ENCODE results near the gene ARID3A.

ARID3A gene

DNA sequence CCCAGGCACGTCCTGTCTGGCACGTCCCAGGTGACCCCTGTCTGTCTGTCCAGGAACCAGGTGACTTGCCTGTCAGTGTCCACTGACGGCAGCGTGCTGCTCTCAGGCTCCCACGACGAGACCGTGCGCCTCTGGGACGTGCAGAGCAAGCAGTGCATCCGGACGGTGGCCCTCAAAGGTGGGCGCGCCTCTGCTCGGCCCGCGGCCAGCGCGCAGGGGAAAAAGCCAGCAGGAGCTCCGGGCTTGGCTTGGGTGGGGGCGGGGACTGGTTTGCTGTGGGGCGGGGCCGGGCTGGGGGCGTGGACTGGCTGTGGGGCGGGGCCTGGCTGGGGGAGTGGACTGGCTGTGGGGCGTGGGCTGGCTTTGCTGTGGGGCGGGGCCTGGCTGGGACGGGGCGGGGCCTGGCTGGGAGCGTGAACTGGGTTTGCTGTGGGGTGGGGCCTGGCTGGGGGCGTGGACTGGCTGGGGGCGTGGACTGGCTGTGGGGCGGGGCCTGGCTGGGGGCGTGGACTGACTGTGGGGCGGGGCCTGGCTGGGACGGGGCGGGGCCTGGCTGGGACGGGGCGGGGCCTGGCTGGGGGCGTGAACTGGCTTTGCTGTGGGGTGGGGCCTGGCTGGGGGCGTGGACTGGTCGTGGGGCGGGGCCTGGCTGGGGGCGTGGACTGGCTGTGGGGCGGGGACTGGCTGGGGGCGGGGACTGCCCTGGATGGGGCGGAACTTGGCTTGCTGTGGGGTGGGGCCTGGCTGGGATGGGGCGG lies 65.5 kb downstream of the ARID3A start:
- DNase-seq: no peak

DNA sequence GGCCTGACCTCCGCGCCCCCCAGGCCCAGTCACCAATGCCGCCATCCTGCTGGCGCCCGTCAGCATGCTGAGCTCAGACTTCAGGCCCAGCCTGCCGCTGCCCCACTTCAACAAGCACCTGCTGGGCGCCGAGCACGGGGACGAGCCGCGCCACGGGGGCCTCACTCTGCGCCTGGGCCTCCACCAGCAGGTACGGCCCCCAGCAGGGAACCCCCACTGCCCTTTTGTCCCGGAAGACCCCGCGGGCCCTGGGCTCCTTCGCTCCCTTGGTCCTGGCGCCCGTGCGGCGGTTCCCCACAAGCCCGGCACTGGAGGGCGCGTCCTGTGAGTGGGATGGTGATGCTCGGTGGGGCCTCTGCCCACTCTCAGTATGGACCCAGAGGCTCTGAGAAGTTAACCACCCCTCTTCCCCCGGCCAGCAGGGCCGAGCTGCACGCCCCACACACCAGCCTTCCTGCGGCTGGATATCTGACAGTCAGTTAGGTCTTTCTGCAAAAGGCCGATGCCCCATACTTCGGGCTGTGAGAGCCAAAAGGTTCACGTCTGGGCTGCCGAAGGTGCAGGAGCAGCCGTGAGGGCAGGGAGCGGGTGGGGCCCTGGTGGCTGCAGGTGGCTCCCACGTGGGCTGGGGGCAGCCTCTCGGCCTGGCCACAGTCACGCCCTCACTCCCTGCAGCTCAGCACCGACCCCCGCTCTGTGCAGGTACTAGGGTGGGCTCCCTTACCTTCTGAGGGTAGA lies 66.3 kb downstream of the ARID3A start:
- no peak for DNase-seq

DNA sequence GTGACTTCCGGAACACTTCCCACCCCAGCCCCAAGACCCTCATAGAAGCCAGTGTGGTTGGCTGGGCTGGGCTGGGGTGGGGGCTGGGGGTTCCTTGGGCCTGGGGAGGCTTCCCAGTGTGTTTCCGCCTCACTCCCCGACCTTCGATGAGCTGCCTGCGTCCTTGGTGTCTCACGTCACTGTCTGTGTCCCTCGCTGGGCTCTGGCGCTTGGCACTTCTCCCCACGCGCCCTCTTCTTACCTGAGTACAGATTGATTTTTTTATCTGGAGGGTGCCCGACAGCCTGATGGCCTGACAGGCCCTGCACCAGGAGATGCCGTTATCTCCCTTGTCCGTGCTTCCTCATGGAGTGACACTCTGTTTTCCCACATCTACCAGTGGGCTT lies 66.8 kb downstream of the ARID3A start:
- no peak for DNase-seq

DNA sequence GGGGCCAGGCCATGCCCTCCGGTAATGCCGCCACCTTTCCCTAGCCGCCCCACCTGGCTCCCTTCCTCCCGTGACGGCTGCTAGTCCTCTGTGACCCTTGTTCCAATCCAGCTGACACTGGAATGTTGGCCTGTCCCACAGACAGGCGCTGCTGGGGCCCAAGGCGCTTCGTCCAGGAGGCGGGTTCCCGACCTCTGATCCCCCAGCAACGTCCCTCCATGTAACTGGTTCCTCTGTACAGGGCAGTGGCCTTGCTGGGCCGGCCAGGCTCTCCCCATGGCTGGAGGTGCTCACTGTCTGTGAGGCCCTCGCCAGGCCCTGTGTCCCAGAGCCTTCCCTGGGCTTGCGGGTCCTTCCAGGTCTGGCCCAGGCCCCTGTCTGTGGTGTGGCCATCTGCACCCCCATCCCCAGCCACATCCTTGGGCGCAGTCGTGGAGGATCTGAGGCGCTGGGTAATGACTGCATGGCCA lies 67.6 kb downstream of the ARID3A start:
- no peak for DNase-seq

DNA sequence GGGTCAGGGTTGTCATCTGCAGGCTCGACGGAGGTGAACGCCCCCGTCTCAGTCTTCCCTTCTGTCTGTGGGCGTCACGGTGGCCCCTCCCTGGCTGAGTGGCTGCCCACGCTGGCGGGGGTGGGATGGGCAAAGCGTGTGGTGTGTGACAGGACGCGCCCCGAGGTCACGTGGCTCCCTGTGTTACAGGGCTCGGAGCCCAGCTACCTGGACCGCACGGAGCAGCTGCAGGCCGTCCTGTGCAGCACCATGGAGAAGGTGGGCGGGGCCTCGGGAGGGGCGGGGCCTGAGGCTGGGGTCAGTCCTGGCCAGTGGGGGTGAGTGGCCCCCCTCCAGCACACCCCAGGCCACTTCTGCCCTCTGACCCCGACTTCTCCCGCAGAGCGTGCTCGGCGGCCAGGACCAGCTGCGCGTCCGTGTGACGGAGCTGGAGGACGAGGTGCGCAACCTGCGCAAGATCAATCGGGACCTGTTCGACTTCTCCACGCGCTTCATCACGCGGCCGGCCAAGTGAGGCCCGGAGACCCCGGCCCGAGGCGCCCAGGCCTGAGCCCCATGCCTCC lies 68.1 kb downstream of the ARID3A start:
- DNase-seq: no peak

DNA sequence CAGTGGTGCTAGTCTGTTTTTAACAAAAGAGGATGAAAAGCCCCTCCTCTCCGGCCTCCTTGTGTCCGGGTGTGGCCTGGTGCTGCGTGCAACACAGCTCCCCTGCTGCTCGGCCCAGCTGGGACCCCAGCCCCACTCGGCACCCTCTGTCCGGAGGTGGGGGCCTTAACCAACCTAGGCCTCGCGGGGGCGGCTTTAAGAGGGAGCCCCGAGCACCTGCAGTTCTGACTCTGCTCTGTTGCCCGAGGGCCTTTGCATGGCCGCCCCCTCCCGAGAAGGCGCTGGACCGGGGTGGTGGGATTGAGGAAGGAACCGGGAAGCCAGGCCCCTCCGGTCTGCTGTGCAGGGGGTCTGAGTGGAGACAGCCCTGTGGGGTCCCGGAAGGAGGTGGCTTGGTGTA lies 68.7 kb downstream of the ARID3A start:
- DNase-seq: no peak

DNA sequence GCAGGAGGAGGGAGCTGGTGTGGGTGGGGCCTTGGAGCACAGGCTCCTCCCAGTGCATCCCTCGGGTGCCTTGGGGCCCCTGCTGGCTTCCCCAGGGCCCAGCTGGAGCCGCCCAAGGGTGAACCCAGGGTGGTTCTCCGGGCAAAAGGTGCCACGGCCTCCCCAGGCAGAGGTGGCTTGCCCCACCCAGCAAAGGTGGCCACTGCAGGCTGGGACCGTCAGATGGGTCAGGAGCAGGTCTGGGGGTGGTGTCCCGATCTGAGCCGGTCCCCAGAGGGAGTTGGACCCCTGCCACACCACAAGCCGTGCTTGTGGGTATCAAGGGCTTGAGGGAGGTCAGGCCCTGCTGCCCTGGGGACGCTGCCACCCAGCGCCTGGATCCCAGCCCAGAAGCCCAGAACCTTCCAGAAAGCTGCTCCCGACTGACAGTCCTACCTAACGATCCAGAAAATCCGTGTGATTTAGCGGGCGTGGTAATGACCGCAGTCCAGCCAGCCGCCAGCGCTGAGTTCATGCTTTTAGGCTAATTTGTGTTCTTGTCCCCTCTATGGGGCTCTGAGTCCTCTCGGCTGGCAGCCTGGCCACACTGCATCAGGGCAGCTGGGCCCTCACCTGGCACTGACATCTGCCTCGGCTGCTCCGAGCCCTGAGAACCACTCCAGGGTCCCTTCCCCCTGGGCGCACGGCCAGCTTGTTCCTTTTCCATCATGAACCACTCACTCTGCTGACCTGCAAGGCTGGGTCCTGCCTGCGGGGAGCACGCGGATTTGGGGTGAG lies 69.4 kb downstream of the ARID3A start:
- DNase-seq: peak; percentile 88

DNA sequence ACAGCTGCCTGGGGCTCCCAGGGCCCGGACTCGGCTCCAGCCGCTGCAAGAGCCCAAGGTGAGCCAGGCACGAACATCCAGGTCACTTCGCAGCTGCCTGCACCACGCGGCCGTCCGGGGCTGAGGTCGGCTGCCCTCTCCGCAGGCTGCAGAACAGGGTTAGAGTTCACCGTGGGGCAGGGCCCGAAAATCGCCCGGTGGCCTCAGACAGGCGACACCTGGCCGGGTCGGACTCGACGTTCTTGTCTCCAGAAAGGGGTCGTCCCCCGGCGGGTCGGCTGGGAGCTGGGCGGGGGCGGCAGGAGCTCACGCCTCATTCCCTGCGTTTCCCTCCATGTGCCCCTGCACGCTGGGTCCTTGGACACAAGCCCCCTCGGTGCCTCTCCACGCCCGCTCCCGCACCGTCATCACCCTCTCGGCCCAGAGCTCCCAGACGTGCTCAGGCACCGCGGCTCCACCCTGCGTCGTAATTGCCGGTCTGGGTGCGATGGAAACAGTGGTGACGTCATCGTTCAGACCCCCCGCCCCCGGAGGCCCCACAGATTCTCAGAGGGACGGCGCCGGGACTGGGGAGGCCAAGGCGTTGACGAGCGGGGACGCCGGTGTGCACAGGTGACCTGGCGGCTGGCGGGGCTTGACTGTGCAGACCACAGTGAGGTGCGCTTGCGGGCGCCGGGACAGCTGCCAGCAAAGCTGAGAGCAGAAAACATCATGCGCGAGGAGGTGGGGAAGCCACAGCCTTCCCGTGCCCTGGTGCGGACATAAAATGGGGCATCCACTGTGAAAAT lies 70.4 kb downstream of the ARID3A start:
- DNase-seq: peak; percentile 48

DNA sequence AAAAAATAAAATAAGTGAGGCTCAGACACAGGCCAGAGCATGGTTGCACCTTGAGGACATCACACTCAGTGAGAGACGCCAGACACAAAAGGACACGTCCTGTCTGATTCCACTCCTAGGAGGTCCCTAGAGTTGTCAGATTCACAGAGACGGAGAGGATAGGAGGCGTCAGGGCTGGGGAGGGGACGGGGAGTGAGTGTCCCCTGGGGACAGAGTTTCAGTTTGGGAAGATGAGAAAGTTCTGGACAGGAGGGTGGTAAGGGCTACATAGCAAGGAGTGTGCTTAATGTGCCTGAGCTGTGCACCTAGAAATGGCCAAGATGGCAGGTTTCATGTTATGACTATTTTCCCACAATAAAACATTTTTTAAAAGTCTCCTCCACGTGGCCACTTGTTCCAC lies 72.2 kb downstream of the ARID3A start:
- DNase-seq: no peak

DNA sequence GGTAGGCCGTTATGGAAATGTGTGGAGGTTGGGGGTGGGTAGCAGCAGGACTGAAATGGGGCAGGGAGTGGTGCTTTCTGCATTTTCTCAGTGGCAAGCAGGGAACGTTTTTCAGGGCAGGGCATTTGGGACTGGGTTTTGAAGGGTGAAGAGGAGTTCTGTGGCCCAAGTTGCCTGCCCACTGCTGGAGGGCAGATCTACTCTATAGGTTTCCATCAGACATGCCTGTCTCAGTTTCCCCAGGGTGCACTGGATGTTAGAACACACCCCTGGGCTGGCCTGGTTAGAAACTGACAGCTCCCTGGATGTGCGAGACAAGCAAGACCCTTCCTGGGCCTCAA lies 73.5 kb downstream of the ARID3A start:
- DNase-seq: no peak

DNA sequence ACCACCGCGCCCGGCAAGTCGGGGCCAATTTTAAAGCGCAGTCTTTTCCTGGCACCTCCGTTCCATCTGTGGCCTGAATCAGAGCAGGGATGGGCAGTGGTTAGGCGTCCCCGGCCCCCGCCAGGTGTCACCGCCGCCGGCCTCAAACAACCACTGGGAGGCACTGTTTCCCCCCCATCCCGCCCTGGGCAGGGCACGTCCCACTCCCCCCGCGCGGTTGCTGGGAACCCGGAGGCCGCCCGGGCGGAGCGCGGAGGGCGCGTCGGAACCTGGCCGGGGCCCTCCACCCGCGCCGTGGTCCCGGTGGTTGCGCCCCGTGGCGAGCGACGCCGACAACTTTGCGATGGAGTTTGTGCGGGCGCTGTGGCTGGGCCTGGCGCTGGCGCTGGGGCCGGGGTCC lies 74.3 kb downstream of the ARID3A start, which contains the start of gene GRIN3B:
Gene GRIN3B (plus strand): TSS at position 325 of the 400 bp plus-strand sequence. CDS start 19 bp downstream, at position 344.
- no peak for DNase-seq

DNA sequence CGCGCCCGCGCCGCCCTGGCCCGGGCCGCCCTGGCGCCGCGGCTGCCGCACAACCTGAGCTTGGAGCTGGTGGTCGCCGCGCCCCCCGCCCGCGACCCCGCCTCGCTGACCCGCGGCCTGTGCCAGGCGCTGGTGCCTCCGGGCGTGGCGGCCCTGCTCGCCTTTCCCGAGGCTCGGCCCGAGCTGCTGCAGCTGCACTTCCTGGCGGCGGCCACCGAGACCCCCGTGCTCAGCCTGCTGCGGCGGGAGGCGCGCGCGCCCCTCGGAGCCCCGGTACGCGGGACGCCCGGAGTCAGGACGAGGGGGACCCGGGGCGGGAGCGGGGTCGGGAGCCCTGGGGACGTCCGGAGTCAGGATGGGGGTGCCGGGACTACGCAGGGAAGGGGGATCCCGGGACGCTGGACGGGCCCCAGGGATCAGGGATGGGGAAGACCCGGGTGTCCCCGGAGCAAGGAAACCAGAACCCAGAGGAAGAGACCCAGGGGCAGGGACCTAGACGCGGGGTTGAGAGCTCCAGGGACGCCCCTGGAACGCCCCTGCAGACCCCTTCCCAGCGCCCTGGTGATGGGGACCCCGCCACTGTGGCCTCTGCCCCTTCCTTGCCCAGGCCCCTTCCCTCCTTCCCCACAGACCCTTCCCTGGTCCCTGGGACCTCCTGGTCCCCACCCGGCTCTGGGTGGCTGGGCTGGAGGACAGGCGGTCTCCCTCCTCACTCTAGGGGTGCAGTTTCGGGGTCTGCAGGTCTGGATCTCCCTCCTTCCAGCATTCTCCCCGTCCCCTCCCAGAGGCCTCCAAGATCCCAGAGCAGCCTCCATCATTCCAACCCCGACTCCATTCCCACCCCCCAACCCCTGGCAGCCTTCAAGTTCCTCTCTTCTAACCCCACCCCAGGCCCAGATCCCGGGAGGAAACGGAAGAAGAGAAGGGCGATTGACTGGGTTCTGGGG lies 75.0 kb downstream of the ARID3A start:
- DNase-seq: no peak

DNA sequence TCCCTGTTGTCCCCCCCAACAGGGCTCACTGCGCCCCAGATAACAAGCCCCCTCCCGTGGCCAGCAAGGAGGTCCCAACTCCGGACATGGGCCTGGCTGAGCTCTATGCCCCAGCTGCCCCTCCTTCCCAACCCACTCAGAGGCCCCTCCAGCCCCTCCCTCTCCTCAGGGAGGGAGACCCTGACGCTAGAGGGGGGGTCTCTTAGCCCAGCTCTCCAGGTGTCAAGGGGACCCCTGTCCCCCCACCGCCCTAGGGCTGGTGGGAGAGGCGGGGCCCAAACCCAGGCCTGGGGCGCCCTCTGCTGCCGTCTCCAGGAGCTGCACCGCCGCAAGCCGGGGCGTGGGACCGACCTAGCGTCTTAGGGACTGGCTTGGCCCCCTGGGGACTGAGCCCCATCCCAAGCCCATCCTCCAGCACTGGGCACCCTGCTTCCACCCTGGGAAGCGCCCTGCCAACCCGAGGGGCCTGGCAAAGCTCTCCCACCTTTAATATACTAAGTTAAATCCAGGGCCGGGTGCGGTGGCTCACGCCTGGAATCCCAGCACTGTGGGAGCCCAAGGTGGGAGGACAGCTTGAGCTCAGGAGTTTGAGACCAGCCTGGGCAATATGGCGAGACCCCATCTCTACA lies 75.8 kb downstream of the ARID3A start:
- DNase-seq: peak; percentile 22

DNA sequence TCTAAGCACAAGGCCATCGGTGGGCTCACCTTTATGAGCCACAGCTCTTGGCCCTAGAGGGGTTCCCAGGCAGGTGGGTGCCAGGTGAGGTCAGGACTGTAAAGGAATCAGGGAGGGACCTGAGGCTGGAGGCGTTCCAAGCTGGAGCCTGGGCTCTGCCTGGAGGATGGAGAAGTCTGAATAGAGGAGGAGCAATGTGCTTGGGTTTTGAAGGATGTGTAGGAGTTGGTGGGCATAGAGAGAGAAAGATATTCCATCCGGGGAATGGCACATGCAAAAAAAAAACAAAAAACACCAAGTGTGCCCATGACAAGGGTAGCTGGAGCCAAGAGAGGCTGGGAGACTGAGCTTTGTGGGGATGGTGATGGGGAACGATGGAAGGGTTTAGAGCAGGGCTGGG lies 76.8 kb downstream of the ARID3A start:
- DNase-seq: no peak

DNA sequence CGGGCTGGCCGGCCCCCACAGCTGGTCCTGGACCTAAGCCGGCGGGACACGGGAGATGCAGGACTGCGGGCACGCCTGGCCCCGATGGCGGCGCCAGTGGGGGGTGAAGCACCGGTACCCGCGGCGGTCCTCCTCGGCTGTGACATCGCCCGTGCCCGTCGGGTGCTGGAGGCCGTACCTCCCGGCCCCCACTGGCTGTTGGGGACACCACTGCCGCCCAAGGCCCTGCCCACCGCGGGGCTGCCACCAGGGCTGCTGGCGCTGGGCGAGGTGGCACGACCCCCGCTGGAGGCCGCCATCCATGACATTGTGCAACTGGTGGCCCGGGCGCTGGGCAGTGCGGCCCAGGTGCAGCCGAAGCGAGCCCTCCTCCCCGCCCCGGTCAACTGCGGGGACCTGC lies 77.4 kb downstream of the ARID3A start:
- DNase-seq: no peak

DNA sequence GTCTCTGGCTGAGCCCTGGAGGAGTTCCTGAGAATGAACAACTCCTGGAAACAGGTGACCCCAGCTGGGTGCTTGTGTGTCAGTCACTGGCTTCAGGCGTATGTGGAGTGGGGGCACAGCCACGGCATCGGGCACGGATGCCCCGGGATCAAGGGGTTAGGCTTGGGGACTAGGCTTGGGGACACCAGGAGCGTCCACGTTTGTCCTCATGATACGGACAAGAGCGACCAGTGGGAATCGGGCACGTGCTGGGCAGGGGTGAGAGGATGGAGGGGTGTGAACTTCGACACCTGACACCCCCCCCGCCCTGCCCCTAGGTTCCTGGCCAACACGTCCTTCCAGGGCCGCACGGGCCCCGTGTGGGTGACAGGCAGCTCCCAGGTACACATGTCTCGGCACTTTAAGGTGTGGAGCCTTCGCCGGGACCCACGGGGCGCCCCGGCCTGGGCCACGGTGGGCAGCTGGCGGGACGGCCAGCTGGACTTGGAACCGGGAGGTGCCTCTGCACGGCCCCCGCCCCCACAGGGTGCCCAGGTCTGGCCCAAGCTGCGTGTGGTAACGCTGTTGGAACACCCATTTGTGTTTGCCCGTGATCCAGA lies 78.5 kb downstream of the ARID3A start:
- no peak for DNase-seq

DNA sequence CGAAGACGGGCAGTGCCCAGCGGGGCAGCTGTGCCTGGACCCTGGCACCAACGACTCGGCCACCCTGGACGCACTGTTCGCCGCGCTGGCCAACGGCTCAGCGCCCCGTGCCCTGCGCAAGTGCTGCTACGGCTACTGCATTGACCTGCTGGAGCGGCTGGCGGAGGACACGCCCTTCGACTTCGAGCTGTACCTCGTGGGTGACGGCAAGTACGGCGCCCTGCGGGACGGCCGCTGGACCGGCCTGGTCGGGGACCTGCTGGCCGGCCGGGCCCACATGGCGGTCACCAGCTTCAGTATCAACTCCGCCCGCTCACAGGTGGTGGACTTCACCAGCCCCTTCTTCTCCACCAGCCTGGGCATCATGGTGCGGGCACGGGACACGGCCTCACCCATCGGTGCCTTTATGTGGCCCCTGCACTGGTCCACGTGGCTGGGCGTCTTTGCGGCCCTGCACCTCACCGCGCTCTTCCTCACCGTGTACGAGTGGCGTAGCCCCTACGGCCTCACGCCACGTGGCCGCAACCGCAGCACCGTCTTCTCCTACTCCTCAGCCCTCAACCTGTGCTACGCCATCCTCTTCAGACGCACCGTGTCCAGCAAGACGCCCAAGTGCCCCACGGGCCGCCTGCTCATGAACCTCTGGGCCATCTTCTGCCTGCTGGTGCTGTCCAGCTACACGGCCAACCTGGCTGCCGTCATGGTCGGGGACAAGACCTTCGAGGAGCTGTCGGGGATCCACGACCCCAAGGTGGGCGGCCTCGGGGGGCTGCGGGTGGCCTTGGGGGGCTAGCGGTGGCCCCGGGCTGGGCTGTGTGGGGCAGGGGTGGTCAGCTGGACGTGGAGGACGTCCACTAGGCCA lies 79.2 kb downstream of the ARID3A start:
- DNase-seq: no peak

DNA sequence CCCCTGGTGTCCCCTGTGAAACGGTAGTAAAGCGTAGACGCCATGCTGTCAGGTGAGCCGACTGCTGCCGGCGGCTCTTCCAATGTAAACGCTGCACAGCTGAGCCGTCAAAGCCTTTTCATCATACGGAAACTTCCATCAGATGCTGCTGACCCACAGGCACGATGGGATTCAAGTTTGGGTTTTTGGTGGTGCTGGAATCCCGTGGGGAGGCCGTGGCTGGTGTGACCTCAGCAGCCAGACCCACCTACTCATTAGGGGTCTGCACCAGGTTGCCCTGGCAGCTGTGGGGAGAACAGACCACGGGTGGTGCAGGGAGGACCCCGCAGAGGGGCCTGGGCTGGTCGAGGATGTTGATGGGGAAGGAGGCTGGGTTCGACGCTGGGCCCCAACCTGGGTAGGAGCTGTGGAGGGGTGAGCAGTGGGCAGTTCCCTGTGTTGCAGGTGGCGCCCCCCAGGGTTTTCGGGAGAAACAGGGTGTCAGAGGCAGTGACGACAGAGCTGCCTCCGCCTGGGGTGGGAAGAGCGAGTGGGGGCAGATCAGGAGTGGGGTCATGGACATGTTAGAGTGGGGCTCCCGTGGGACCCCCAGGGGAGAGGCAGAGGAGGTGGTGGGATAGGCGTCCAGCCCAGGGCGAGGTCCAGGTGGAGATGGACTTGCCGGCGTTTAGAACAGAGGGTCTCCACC lies 81.0 kb downstream of the ARID3A start:
- DNase-seq: no peak

Data from NCI-H1092 treated with DMSO at 0.1 percent for 48 hours (cell line).